Measurements from ENCODE around the gene BORCS8.

Gene BORCS8

DNA sequence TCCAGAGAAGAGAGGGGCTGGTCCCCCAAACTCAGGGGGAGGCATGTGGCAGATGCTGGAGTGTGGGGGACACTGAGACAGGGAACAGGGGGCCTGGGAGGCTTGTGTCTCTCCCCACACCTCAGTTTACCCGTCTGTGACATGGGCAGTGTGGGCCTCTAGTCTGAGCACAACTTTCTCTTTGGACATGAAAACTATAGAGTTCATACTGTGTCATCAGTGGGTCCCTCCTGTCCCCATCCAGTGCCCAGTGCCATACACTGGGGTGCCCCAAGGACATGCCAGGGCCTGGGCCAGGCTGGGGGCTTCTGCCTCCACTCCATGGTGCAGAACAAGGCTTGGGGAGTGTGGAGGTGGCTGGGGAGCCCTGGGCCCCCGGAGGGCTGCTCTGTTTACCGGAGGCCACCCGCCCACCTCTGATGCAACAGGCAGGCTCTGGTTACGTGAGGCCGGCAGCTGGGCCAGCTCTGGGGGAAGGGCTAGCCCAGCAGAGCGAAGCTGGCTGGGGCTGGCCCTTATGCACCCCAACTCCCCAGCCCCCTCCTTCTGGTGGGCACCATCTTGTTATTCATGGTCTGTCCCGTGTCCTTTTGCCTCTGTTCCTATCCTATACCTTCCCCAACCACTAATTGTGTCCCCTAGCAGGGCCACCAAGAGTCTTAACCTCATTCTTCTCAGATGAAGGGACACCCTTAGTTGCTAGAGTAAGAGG is 20.0 kb downstream of the BORCS8 start:
- CTCF ChIA-PET: interaction anchor here (1.4 to 14.0 kb wide), 3 partner anchors 15 to 26 kb away, joined by 4 to 302 read pairs (median 6); no protein-coding TSS in a partner anchor
- POLR2A ChIA-PET: no interaction called here
- TF ChIP-seq, protein P1, sequence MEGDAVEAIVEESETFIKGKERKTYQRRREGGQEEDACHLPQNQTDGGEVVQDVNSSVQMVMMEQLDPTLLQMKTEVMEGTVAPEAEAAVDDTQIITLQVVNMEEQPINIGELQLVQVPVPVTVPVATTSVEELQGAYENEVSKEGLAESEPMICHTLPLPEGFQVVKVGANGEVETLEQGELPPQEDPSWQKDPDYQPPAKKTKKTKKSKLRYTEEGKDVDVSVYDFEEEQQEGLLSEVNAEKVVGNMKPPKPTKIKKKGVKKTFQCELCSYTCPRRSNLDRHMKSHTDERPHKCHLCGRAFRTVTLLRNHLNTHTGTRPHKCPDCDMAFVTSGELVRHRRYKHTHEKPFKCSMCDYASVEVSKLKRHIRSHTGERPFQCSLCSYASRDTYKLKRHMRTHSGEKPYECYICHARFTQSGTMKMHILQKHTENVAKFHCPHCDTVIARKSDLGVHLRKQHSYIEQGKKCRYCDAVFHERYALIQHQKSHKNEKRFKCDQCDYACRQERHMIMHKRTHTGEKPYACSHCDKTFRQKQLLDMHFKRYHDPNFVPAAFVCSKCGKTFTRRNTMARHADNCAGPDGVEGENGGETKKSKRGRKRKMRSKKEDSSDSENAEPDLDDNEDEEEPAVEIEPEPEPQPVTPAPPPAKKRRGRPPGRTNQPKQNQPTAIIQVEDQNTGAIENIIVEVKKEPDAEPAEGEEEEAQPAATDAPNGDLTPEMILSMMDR (IDR thresholded peaks at IDR 0.05; ENCODE audit: control extremely low read depth, extremely low read depth, low read depth, missing control alignments): no peak
- peak; percentile 81 for DNase-seq (ENCODE audit: extremely low spot score)

- POLR2A ChIA-PET: no interaction called here
- no peak for DNase-seq (ENCODE audit: extremely low spot score)
- CTCF ChIA-PET: interaction anchor here (14.0 kb wide), 1 partner anchor 26 kb away, joined by 302 read pairs; no protein-coding TSS in a partner anchor
- TF ChIP-seq, protein P1 (IDR thresholded peaks at IDR 0.05; ENCODE audit: control extremely low read depth, extremely low read depth, low read depth, missing control alignments): no peak
These were observed 20.9 kb downstream of the BORCS8 start for GRCh38 chr19:19170873-19171672.

DNA sequence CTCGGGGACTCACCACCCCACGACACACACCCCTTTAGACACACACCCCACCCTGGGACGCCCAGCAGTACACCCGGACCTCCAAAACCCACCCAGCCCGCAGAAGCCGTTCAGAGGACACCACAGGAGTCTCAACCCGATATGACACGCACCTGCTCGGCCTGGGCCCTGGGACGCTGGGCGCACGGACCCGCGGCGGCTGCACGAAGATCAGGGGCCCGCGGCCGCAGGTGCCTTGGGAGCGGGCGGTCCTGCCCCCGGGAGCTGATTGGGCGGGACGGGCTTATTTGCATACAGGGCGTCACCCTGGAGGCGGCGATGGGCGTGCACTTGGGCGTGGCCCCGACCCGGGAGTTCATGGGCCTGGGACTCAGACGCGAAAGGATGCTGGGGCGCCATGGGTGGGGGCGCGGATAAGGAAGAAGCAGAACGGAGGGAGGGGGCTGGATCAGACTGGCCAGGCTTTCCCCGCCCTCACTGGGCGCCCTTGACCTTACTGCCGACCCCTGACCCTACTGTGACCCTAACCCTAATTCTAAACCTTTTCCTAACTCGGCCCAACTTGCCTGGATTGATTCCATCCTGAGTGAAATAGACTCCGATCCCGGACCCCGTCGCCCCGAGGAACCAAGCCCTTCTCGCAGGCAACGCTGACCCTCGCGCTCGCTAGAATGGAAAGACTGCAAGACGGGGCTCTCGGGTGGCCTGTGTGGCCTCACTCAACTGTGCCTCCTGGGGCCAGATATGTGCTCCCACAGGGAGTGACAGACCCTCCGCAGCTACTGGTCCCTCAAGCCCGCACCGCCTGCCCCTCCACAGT is 21.7 kb downstream of the BORCS8 start, which contains the start of gene MEF2B:
TSS of gene MEF2B (minus strand) at position 211 of the 820 bp plus-strand sequence. CDS start 19,528 bp downstream, outside the sequence.
- TF ChIP-seq, protein P1 (IDR thresholded peaks at IDR 0.05; ENCODE audit: control extremely low read depth, extremely low read depth, low read depth, missing control alignments): no peak
- DNase-seq (ENCODE audit: extremely low spot score): peak; percentile 96
- ChIA-PET POLR2A (interaction anchor here (0.5 to 1.0 kb wide), 3 partner anchors 10 to 25 kb away, joined by 3 to 5 read pairs (median 4); no protein-coding TSS in a partner anchor), CTCF (interaction anchor here (0.9 to 14.0 kb wide), 5 partner anchors 12 to 25 kb away, joined by 3 to 302 read pairs (median 3); partner anchors contain the start of genes BORCS8 and RFXANK)

DNA sequence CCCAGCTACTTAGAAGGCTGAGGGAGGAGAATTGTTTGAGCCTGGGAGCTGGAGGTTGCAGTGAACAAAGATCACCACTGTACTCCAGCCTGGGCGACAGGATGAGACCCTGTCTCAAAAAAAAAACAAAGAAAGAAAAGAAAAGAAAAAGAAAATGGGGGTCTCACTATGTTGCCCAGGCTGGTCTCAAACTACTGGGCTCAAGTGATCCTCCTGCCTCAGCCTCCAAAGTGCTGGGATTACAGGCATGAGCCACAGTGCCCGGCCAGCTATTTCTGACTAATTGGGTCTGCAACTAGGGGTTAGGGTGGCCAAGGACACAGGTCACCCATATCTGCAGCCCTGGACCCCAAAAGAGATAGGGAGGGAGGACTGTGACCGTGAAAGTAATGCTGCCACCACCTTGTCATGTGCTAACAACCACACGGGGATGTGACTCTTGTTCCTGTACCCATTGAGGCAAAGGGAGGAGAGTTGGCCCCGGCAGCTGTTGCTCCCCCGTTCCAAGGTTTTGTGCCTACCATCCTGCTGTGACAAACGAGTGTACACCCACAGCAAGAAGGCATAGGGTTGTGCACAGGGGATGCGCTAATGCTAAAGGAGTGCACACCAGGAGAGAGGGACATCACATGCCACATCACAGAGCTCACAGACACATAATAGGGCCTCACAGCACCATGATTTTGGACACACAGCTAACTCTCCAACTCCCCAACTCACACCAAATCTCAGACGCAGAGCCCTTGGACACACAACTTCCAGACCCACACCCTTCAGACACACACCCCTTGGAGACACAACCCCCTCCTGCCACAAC is 22.5 kb downstream of the BORCS8 start:
- ChIA-PET CTCF (interaction anchor here (0.9 to 14.0 kb wide), 5 partner anchors 11 to 24 kb away, joined by 3 to 302 read pairs (median 3); partner anchors contain the start of genes BORCS8 and RFXANK), POLR2A (interaction anchor here (0.5 to 1.0 kb wide), 4 partner anchors 9 to 88 kb away, joined by 3 to 7 read pairs (median 4); no protein-coding TSS in a partner anchor)
- no peak for DNase-seq (ENCODE audit: extremely low spot score)

DNA sequence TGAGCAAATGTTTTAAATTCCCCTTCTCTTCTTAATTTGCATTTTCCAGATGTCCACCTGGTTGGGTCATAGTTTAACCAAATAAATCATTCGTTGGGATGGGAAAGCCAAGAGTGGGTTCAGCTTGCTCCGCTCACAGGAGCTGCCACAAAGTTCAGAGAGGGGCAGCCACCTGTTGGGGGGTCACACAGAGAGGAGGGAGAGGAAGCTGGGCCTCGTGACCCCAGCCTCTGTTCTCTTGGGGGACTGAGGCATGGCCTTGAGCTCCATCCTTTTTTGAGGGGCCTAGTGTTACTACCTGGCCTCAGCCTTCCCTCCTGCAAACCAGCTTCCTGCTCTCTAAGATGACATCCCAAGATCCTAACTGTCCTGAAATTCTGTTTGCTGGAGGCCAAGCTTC is 24.3 kb downstream of the BORCS8 start:
- POLR2A ChIA-PET: no interaction called here
- CTCF ChIA-PET: interaction anchor here (1.3 to 14.0 kb wide), 3 partner anchors 9 to 22 kb away, joined by 5 to 302 read pairs (median 27); no protein-coding TSS in a partner anchor
- TF ChIP-seq, protein P1 (IDR thresholded peaks at IDR 0.05; ENCODE audit: control extremely low read depth, extremely low read depth, low read depth, missing control alignments): no peak
- no peak for DNase-seq (ENCODE audit: extremely low spot score)

More for the DNA sequence above, 22.5 kb downstream of the BORCS8 start:
- TF ChIP-seq, protein P1 (IDR thresholded peaks at IDR 0.05; ENCODE audit: control extremely low read depth, extremely low read depth, low read depth, missing control alignments): no peak
